Right cardiac atrium (tissue), 5 donors: ENCODE results near the gene TBCC. TPM values are rescaled to one million over a fixed set of nuclear protein-coding genes. Genes with fewer than 3 reads are reported as not detected.
"Not testable (repeated sequence)": the region's sequence is repeated elsewhere in the genome, so short reads cannot be mapped to it uniquely, and the experiment has no call there.

Source experiments
- ATAC-seq, 2 donors: fragments of 200-7000 bp; cut with Tn5 transposase; one replicate each; pipeline versions ENCODE4 v1.8.0 to v1.9.1; 2020; ENCODE audit warnings: moderate library complexity in 2 of 2, mild to moderate bottlenecking in 1 of 2
- DNase-seq, 3 donors: peaks; one replicate each; pipeline ENCODE4 v3.0.0-alpha.2; 2020
- H3K27ac ChIP-seq: one replicate; pipeline ENCODE4 v1.5.1; 2013; ENCODE audit warnings: mild to moderate bottlenecking, low read length, control low read depth, moderate library complexity
- H3K27me3 ChIP-seq: one replicate; pipeline ENCODE4 v1.6.1; 2013; ENCODE audit not compliant: control insufficient read depth, insufficient read depth
- H3K4me1 ChIP-seq: one replicate; pipeline ENCODE4 v1.6.1; 2013; ENCODE audit warnings: low read length; ENCODE audit not compliant: control insufficient read depth, insufficient read depth
- H3K4me3 ChIP-seq: one replicate; pipeline ENCODE4 v1.5.1; 2013; ENCODE audit warnings: low read length, control low read depth
- H3K9me3 ChIP-seq: one replicate; pipeline ENCODE4 v1.6.1; 2013; ENCODE audit warnings: low read length; ENCODE audit not compliant: control insufficient read depth
- WGBS: extraction: QIAGEN DNeasy Blood & Tissue Kit; methylation state at CpG from one replicate; pipeline ENCODE4 v1.1.7; 2013; 5-methylcytosine and 5-hydroxymethylcytosine counted together
- intact Hi-C, 4 donors: fragments of 100-400 bp; cut with DNase I; formaldehyde crosslinking; loops; one replicate each; pipeline versions ENCODE4 v1.11.0 to v1.14.0; 2022 to 2023
- polyA plus RNA-seq: library from polyadenylated mRNA; stranded (reverse); fragments of 200-250 nt; gene quantifications from one replicate; pipeline ENCODE4 v1.2.3, GENCODE V29; 2013
- total RNA-seq, 4 donors: library from RNA; stranded (reverse); fragmentation: NEBNext Ultra II Directional; extraction: Animal tissue kit (Norgen Biotek cat#: 25700); gene quantifications; one replicate each; pipeline ENCODE4 v1.2.1, GENCODE V29; 2021
- donor health status: healthy with polysubstance abuse.
- donor health status: DM: no; HTN: yes; CAD: no.
- donor health status: DM: no; HTN: no; CAD: no.
- donor health status: DM: no; HTN: yes; CAD: no; lungs with severe emphysema.
- donor health status: DM: yes; HTN: yes; CAD: no.

The TBCC gene
- total and polyA plus RNA-seq, 5 donors: 13.9 to 18.2 (median 15.2) TPM

GRCh38 chr6:42783177-42783875 is 37.4 kb upstream of the TBCC start:
- Histone ChIP-seq H3K27ac (peak overlapping the region; percentile 96), H3K9me3 (no peaks in the 10 kb centered on the region), H3K4me1 (peaks cover 5% of the 10 kb centered on the region), H3K4me3 (peak overlapping the region; percentile 86), H3K27me3 (no peaks in the 10 kb centered on the region)
- WGBS: under 1% methylated on average over 79 of the region's 79 CpGs
- ATAC-seq (peak; percentile 78 to 80), DNase-seq (peak; percentile 82 to 94 (median 93))
- intact Hi-C loops: loop anchor here in 2 of 4 donors (5.0 kb wide), 1 partner anchor 36 kb away; the partner anchor contains the start of gene TBCC (in 2 of the 2)

GRCh38 chr6:42782689-42783176 is 36.8 kb upstream of the TBCC start:
- DNase-seq: peak; percentile 86 to 94 (median 92)
- Histone ChIP-seq H3K4me3 (peak overlapping the region; percentile 86), H3K27me3 (no peaks in the 10 kb centered on the region), H3K9me3 (no peaks in the 10 kb centered on the region), H3K27ac (peak overlapping the region; percentile 96), H3K4me1 (peaks cover 5% of the 10 kb centered on the region)
- intact Hi-C loops: loop anchor here in 2 of 4 donors (5.0 kb wide), 1 partner anchor 35 kb away; the partner anchor contains the start of gene TBCC (in 2 of the 2)
- peak; percentile 85 to 88 for ATAC-seq
- under 1% methylated on average over 51 of the region's 51 CpGs for WGBS

GRCh38 chr6:42781796-42782688 is 36.1 kb upstream of the TBCC start, which contains the start of gene BICRAL:
TSS of gene BICRAL (plus strand) at chr6:42782052. CDS start at chr6:42822023, 39,971 bp downstream.
- under 1% methylated on average over 68 of the region's 70 CpGs for WGBS
- peaks cover 4% of the 10 kb centered on the region for H3K4me1 ChIP-seq
- no peaks in the 10 kb centered on the region for H3K9me3 ChIP-seq
- peak; percentile 55 to 85 (median 84) for DNase-seq
- intact Hi-C loops: loop anchor here in 2 of 4 donors (5.0 kb wide), 1 partner anchor 35 kb away; the partner anchor contains the start of gene TBCC (in 2 of the 2)
- H3K27me3 ChIP-seq: no peaks in the 10 kb centered on the region
- H3K27ac ChIP-seq: peak within 1 kb of the TSS; percentile 96
- ATAC-seq: peak; percentile 22 to 32
- peak within 1 kb of the TSS; percentile 86 for H3K4me3 ChIP-seq

- DNase-seq (no peak), ATAC-seq (no peak)
- no peak overlapping the region for H3K27ac ChIP-seq
- H3K9me3 ChIP-seq: no peaks in the 10 kb centered on the region
- intact Hi-C loops: loop anchor here in 2 of 4 donors (5.0 kb wide), 1 partner anchor 34 kb away; the partner anchor contains the start of gene TBCC (in 2 of the 2)
- H3K4me3 ChIP-seq: peak overlapping the region; percentile 86
- 0% methylated on average over 4 of the region's 4 CpGs for WGBS
- H3K4me1 ChIP-seq: no peaks in the 10 kb centered on the region
- H3K27me3 ChIP-seq: no peaks in the 10 kb centered on the region
Measured at GRCh38 chr6:42781546-42781795, 35.6 kb upstream of the TBCC start.

- ATAC-seq (no peak), DNase-seq (no peak)
- no peaks in the 10 kb centered on the region for H3K27me3 ChIP-seq
- H3K4me3 ChIP-seq: no peak overlapping the region
- no peaks in the 10 kb centered on the region for H3K4me1 ChIP-seq
- intact Hi-C loops: no loop called here
- H3K9me3 ChIP-seq: no peaks in the 10 kb centered on the region
- 94% methylated on average over 6 of the region's 6 CpGs for WGBS
- H3K27ac ChIP-seq: no peak overlapping the region
Measured at GRCh38 chr6:42779521-42779920, 33.6 kb upstream of the TBCC start.

- H3K27ac ChIP-seq: no peak overlapping the region
- ATAC-seq (no peak), DNase-seq (no peak)
- no peaks in the 10 kb centered on the region for H3K9me3 ChIP-seq
- H3K27me3 ChIP-seq: no peaks in the 10 kb centered on the region
- no peaks in the 10 kb centered on the region for H3K4me1 ChIP-seq
- 91% methylated on average over 2 of the region's 2 CpGs for WGBS
- intact Hi-C loops: no loop called here
- H3K4me3 ChIP-seq: no peak overlapping the region
Measured at GRCh38 chr6:42778122-42778521, 32.2 kb upstream of the TBCC start.

- H3K9me3 ChIP-seq: no peaks in the 10 kb centered on the region
- no peaks in the 10 kb centered on the region for H3K4me1 ChIP-seq
- intact Hi-C loops: no loop called here
- DNase-seq (no peak), ATAC-seq (no peak)
- WGBS: 95% methylated on average over 2 of the region's 2 CpGs
- H3K4me3 ChIP-seq: no peak overlapping the region
- no peaks in the 10 kb centered on the region for H3K27me3 ChIP-seq
- H3K27ac ChIP-seq: no peak overlapping the region
Measured at GRCh38 chr6:42777126-42777822, 31.4 kb upstream of the TBCC start.

- not testable (repeated sequence) for H3K4me3 ChIP-seq
Measured at GRCh38 chr6:42774821-42775487, 29.1 kb upstream of the TBCC start.

GRCh38 chr6:42774201-42774600 is 28.3 kb upstream of the TBCC start:
- DNase-seq: no peak
- Histone ChIP-seq H3K9me3 (no peaks in the 10 kb centered on the region), H3K4me1 (no peaks in the 10 kb centered on the region), H3K4me3 (no peak overlapping the region), H3K27ac (no peak overlapping the region), H3K27me3 (no peaks in the 10 kb centered on the region)
- no peak for ATAC-seq
- intact Hi-C loops: no loop called here
- 95% methylated on average over 4 of the region's 4 CpGs for WGBS

More at GRCh38 chr6:42774821-42775487, 29.1 kb upstream of the TBCC start:
- H3K9me3 ChIP-seq, H3K4me1 ChIP-seq, H3K27ac ChIP-seq, ATAC-seq, intact Hi-C loops, H3K27me3 ChIP-seq: not testable (repeated sequence)
- DNase-seq: peak in 2 of 3 donors; percentile 62 to 69
- 81% methylated on average over 10 of the region's 10 CpGs for WGBS

- 60% methylated on average over 3 of the region's 3 CpGs for WGBS
- Histone ChIP-seq H3K27ac (no peak overlapping the region), H3K27me3 (no peaks in the 10 kb centered on the region), H3K4me3 (no peak overlapping the region), H3K4me1 (peaks cover 4% of the 10 kb centered on the region), H3K9me3 (no peaks in the 10 kb centered on the region)
- DNase-seq (no peak), ATAC-seq (no peak)
- intact Hi-C loops: no loop called here
Measured at GRCh38 chr6:42771741-42772100, 25.8 kb upstream of the TBCC start.
